GM23248 (cell line): Measurements from ENCODE around the gene PEX3.

Experiments used
- EZH2 ChIP-seq: fragments of 200-600 bp; sonication (generic); IDR thresholded peaks from 2 replicates; pipeline ENCODE4 v1.6.1; 2018; ENCODE audit warnings: antibody characterized with exemption, mild to moderate bottlenecking; ENCODE audit not compliant: insufficient read depth, poor library complexity, severe bottlenecking
- EZH2phosphoT487 ChIP-seq: fragments of 200-600 bp; sonication (generic); IDR thresholded peaks from 2 replicates; pipeline ENCODE4 v1.6.1; 2018; ENCODE audit warnings: antibody characterized with exemption, moderate library complexity, mild to moderate bottlenecking, low read depth; ENCODE audit not compliant: insufficient read depth

DNA sequence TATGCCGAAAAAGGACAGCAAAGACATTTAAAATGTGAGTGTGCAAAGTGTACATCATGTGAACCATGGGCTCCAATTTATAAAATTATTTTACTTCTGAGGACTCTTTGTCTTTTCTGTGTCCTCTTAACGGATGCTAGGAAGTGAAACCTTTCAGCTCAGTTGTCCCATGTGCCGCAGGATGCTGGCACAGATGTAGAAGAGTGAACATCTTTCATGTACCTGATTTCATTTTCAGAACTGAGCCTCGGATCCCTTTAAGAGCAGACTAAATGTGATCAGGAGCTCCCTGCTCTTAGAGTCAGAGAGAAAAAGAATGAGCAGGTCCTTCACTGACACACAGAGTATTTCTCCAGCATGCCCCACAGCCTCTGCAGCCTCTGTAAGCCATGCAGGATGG, 88.5 kb downstream of the PEX3 start:
- TF ChIP-seq EZH2, result no peak
- no peak for TF ChIP-seq EZH2phosphoT487
